COLO829 (cell line): Measurements from ENCODE around the gene HOXA3.

ENCODE experiments used
- DNase-seq: peaks from one replicate; pipeline ENCODE4 v3.0.0; 2012; ENCODE audit warnings: low spot score

Gene HOXA3

DNA sequence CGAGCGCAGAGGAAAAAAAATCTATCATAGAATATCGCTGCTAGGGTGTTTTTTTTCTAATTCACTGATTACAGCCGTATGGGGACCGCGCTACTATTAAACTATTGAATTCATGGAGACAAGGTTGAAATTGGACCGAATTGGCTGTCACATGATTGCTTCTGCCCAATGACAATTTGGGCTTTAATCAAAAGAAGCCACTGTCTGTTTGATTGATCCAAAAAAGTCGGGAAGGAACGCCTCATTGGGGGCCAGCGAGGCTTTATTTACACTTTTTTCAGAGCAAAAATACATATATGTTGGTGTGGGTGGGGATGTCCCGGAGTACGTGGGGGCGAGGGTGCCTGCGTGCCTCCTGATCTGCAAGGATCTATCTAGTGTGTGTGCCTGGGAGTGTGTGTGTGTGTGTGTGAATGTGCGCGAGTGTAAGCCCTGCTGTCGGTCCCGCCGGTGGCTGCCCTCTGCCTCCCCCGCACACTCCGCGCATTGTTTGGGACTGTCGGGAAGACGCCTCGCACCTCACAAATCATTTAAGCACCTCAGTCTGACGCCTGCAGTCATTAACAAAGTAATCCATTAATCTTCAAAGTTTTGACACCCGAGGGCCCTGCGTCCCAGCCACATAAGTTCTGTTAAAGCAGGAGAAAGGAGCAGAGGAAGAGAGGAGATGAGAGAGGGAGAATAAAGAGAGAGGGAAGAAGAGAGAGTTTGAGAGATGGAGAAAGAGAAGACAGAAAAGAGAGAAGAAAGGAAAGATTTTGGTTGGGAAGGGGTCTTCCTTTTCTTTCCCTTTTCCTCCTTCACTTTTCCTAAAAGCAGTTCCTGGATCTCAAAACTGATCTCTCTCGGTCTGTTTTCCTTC is 49.6 kb downstream of the HOXA3 start, which contains the start of gene HOXA2:
HOXA2 (minus strand) TSS at position 103 of the 862 bp plus-strand sequence. CDS start 183 bp downstream, outside the sequence.
- no peak for DNase-seq

DNA sequence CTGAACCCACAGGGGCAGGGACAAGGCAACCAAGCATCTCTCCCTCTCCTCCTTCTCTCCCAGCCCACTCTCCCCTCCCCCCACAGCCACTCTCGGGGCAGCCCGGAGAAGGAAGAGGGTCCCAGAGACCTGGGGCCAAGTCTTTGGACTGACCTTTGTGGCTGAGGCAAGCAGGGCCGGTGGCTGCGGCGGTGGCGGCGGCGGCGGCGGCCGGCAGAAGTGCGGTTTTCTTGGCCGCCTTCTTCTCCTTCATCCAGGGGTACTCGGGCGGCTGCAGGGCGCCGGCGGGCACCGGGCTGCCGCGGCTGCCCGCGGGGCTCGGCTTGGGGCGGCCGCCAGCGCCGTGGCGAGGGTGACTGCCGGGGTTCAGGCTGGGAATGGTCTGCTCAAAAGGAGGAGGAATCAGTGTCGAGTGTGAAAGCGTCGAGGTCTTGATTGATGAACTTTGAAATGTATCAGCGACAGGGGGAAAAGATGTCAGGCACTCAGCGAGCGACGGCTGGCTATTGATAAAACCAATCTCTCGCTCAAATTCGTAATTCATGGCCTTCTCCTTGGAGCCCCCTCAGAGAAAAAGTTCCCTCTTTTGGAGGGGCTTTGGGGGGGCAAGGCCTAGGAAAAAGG is 50.3 kb downstream of the HOXA3 start:
- DNase-seq, result no peak

DNA sequence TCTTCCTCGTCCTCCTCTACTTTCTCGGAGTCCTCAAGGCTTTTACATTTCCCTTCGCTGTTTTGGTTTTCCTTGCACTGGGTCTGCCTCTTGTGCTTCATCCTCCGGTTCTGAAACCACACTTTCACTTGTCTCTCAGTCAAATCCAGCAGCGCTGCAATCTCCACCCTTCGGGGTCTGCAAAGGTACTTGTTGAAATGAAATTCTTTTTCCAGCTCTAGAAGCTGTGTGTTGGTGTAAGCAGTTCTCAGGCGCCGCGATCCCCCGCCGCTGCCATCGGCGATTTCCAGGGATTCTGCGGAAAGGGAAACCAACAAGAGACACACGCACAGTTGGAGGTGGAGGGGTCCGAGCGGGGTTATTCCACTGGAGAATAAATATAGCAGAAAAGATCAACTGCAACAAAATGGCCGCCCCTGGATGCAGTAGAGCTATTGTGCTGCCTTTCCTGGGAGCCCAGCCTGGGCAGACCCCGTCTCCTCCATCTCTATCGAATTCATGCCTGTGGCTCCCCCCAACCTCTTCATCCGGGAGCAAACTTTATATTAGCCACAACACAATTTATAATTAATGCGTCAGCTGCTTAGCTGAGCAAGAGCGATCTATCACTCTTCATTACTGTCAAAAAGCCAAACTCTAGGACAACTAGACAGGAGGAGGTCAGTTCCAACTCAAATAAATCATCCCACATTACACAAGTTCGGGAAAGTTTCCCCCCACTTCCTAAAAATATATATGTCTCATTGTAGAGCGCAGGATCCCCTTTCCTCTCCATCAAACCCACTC is 51.0 kb downstream of the HOXA3 start:
- DNase-seq, result no peak

DNA sequence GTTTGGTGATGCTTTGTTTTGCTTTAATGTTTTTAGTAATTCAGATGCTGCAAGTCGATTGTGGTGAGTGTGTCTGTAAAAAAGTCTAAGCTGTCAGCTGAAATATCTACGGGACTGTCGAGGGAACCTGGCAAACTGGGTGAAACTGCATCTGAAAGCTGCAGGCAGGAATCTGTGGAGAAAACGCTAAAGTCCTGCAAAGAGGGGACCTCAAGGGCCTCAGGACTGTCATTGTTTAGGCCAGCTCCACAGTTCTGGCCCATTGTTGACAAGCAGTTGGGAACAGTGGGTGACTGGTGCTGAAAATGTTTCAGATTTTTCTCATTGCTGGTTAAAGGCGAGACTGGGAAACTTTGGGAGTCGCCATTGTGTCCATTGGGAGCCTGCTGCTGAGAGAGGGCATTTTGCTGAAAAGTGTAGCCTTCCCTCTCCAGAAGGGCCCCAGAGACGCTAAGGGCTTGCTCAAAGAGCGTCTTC is 51.7 kb downstream of the HOXA3 start:
- DNase-seq, result no peak

DNA sequence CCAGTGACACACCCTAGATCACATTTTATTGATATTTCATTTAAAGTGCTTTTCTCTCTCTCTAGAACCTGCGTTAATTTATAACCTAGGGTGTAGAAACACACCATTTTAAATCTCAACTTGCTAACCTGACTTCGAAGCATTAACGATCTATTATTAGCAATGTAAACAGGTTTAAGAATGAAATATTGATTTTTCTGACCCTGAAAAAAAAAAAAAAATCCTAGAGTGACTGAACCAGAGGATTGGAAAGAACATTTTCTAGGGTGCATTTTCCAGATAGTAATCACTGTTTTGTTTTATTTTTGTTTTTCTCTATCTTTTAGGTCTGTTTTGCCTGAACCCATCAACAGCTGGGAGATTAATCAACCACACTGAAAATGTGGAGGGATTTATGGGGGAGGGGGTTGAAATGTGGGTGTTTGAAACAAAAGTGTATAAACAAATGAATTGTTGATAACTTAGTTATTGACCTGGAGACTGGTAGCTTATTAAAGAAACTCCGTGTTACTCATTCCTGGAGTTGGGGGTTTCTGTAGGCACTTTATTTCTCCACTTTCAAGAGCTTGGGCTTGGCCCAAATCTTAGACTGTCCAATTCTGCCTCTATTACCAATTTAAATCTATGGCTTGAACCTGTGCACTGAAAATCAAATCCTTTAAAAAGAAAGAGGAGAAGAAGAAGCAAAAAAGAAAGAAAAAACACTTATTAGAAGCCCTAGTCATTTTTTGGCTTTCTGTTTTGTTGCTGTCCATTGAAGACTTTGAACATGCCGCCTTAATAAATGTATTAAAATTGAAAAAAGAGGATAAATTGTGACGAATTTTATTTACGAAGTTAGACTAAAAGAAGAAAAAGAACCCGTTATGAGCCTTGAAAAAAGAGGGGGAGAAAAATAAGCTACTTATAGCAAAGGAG is 52.7 kb downstream of the HOXA3 start:
- no peak for DNase-seq

DNA sequence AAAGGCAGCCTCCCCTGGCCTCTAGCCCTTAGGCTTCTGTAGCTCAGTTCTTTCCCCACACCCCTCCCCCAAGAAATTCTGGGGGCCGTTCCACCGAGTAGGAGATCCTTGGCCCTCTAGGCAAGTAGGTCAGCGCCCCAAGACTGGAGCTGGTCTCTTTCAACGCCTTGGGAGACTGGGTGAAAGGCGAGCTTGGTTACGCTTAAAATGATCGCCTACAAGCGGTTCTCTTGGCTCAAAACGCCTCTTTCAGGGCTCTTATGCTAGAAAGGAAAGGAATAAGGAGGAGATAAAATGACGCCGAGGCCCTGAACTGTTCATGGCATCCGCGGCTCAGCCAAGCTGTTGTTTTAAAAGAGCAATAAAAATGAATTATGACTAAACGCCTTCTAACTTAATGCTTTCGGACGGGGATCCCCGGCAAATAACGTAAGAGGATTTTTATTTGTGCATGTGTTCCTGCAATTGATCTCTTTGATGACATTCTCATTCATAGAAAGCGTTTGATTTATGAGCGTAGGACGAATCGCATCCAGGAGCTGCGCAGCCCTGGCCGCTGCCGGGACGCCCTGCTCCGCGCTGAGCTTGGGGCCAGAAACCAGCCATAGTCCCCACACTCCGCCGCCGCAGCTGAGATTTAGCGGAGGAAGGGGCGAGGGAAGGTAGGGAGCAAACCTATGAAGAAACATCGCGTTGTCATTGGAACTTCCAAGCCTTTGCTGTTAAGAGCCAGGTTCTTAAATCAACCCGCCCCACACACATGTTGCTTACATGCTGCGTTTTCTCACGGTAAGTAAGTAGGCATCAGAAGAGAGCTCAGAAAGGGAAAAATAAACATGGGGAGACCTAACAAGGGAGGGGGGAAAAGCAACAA is 53.6 kb downstream of the HOXA3 start:
- no peak for DNase-seq

DNA sequence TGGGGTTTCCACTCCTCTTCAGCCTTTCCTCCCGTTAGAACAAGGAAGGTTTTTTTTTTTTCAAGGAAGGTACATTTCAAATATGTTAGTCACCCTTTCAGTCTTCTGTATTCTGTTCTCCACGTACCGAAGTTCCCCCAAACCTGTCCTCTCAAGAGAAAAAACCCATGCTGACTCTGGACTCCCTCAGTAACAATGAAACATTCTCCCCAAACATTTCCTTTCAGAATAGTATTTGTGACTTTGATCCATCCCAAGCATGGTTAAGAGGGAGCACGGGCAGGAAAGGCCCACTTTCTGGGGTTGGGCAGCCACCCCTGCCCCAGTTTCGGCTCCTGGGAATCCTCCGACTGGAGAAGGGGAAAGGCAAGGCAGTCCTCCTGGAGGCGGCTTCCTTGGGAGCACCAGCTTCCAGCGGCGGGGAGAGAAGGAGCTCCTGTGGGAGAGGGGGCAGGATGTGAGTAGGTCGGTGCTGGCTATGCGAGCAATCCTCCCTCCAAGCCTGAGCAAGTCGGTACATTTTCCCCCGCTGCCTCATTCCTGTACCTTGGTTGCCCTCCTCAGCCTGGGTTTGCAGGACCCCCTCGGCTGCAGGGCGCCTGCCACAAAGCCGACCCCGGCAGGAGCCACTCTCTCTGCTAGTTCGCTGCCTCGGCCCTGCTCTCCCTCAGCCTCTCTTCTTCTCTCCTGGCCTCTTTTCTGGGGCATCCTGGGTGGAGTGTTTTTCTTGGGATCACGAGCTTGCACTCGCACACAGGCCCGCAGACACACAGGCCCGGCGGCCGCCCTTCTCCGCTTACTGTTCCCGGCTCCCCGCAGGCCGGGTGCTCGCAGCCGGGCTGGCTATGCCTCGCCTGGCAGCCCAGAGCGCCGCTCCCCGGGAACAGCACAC is 54.5 kb downstream of the HOXA3 start:
- no peak for DNase-seq

DNA sequence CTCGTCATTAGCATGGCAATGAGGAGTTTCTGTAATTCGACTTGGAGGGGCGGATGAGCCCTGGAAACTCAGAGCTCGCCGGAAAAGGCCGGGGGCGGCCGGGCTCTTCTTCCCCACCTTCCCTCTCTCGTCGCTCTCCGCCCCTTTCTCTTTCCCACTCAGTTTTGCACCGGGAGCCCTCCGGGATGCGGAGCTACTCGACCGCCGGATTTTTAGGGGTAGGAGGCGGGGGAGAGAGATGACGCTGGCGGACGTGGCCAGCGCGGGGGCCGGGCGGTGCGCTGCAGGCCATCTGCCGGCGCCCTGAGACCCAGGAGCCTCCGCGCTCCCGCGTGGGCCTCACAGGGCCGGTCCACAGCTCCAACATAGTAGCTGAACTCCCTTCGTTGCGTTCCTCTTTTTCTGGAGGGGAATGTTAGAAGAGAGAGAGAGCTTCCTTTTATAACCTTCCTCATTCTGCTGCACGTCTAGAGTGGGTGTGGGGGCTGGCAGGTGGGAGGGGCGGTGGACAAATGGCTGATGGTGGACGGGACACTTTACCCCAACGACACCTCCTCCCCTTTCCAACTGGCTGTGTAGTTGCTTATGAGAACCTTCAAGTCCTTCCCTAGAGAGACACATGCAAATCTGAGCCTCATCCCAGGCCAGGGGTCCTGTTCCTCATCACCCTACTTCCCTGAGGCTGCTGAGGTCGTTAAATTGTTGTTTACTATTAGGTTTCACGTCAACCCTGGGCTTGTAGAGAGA is 55.4 kb downstream of the HOXA3 start:
- no peak for DNase-seq

DNA sequence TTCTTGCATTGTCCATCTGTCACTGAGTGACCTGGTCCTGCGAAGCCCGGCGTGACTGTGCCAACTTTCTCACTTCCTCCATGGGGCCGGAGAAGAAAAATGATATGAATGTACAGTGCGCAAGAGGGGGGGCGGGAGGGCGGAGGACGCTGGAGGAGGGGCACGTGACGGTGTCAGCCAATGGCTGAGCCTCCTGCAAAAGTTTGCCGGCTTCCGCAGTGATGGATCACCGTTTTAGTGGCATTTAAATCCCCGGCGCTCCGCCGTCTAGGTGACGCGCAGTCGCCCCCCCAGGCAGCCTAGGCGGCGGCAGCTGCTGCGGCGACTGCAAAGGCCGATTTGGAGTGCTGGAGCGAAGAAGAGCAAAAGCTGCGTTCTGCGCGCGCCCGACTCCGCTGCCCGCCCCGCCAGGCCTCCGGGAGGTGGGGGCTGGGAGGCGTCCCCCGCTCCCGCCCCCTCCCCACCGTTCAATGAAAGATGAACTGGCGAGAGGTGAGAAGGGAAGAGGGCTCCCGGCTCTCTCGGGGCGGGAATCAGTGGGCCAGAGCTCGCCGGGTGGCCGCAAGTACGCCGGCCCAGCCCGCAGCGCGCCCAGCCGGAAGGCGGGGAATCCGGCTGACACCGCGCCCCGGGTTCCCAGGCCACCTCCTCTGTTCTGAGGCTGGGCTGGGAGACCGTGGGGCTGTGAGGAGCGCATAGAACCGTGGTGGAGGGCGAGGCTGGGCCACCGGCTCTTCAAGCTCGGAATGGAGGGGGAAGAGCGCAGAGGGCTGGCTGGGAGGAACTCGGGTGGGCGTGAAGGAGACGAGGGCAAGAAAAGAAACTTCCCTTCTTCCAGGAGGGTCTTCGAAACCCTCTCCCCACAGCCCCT is 56.3 kb downstream of the HOXA3 start, which contains the start of gene HOXA1:
HOXA1 (minus strand) TSS at position 104 of the 871 bp plus-strand sequence; CDS start at position 16, 88 bp downstream.
- peak; percentile 96 for DNase-seq

DNA sequence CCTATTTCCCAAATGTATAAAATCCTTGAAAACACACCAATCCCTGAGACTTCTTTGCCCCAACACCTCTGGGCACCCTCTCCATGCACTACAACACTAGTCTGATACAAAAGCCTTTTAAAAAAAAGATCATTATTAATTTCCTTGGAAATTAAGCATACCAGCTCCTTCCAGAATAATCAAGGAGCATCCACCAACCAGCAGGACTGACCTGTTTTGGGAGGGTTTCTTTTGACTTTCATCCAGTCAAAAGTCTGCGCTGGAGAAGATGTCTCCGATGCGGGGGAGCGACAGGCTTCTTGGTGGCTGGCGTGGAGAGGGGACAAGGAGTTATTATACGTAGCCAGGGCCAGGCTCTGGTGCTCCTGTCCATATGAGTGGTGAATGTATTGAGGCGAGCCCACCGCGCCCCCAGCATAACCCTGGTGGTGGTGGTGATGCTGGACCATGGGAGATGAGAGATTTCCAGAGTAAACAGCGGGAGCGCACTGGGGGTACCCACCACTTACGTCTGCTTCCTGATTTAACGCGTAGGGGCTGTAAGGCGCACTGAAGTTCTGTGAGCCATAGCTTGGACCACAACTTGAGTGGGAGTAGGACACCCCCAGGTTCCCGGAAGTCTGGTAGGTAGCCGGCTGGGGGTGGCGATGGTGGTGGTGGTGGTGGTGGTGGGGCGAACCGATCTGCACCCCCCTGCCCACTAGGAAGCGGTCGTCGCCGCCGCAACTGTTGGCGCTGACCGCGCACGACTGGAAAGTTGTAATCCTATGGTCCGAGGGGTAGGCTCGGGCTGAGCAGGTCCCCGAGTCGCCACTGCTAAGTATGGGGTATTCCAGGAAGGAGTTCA is 57.1 kb downstream of the HOXA3 start:
- DNase-seq, result no peak

DNA sequence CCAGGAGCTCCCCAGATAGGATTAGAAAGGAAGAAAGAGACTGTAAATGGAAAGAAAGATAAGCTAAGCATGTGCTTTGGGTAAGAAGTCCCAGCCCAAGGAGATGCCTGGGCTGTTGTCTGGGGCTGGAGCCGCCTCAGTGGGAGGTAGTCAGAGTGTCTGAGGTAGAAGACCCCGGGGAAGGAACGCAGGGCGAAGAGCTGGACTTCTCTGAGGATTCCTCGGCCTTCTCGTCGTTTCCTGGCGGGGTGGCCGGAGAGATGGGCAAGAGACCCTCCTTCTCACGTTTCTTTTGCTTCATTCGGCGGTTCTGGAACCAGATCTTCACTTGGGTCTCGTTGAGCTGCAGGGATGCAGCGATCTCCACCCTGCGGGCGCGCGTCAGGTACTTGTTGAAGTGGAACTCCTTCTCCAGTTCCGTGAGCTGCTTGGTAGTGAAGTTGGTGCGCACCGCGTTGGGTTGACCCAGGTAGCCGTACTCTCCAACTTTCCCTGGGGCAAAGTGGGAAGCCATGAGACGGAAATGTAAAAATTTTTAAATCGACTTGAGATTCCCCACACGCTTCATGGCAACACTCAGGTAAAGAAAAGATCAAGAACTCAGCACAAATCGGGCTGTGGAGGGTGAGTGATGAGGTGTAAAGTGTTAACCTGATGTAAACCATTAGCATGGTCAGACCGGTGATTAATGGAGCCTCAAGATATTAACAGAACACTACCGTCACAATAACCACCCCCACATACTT is 57.9 kb downstream of the HOXA3 start:
- DNase-seq, result no peak

DNA sequence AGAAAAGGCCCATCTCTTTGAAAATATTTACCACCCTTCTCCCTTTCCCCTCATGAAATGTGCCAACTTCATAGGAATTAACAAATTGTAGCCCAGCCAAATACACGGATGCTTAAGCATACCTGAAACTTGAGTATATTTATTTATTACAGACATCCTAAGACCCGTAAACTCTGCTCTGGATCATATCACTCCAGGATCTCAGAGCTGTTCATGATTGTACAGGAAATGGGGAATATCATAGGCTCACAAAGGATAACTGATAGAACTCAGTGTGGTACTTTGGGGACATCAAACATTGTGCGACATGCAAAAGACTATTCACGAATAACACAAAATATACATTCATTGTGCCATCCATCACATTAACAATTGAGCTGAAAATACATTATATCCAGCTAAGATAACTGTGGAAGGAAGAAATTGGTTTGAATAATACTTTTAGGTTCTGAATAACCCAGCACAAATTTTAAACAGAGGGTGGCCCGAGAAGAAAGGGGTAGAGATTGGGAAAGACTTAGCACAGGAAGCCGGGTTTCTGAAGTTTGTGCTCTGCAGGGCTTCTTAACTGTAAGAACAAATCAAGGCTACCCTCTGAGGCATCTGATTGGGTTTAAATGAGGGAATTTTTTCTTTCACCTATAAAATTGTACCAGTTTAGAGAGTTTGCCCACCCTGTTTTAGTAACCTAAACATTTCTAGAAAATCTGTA is 59.0 kb downstream of the HOXA3 start:
- no peak for DNase-seq

DNA sequence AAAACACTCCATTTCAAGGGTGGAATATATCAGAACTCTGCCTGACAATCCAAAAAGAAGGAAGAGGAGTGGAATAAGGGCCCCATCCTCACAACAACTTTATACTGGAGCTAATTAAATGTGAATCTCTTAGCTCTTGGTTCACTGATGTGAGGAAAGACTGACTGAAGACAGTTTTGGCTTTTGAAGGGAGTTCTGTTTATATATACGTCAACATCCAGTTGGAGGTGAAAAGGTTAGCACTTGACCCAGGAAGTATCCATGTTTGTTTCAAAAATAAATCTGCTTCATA is 59.6 kb downstream of the HOXA3 start:
- DNase-seq, result no peak

DNA sequence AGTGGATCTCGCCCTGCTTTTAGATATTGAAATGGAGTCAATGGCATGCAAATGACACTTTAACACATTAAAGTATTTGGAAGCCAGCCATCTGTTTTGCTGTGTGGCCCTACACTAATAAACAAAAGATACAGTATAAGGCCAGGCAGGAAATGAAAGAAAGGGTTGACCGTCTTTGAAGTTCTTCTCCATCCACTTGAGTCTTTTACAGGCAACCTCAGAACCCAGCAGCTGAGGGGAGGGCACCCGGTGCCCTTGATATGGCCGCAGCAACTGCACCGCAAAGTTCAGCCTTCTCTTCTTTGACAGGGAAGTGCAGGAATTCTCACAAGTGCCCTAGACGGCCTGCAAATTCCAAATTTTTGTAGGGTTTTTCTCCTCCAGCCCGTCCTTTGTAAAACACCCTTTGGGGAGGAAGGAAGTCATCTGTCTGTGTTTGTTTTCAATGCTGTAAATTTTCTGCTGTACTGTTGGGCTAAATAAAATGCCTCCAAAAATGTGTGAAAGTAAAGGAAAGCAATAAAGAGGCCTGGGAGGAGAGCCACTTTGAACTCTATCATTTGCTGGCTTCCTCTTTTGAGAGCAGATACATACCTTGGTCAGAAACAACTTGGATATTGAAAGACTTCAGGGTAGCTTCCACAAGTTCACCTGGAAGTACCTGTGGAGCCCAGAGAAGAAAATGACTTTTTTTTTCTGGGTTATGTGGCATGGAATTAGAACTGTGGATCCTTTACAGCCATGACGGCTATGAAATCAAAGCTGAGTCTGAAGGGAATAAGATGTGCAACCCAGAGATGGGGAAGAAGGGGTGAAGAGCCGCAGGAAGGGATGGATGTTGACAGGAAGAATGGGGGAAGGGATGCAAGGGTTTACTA is 60.2 kb downstream of the HOXA3 start:
- no peak for DNase-seq
